ENCODE measurements around the gene NXPE3. TPM values are rescaled to one million over a fixed set of nuclear protein-coding genes. Genes with fewer than 3 reads are reported as not detected.

Gene NXPE3
- polyA plus RNA-seq, 1 donor (not counting 4 experiments of a cell fraction or from before 2014, with no cell fraction given) = 16.8 TPM

- Histone ChIP-seq H3K27ac (ENCODE audit: control insufficient read depth, insufficient read depth, low read length) (no peak overlapping the region), H3K4me2 (ENCODE audit: control insufficient read depth, extremely low read depth, insufficient read depth, low read depth, low read length) (peak overlapping the region; percentile 18), H3K9me3 (ENCODE audit: control insufficient read depth, low read depth, low read length) (no peaks in the 10 kb centered on the region), H3K4me3 (ENCODE audit: control insufficient read depth in 2 of 3, extremely low read depth in 1 of 3, insufficient read depth in 2 of 3, low read depth in 1 of 3, low read length in 3 of 3) (peak overlapping the region in 1 of 3 experiments; percentile 24), H2AFZ (ENCODE audit: control insufficient read depth, low read length) (no peak overlapping the region), H3K36me3 (ENCODE audit: control insufficient read depth in 2 of 2, extremely low read depth in 1 of 2, insufficient read depth in 2 of 2, low read length in 2 of 2) (peaks cover 35 to 44% of the 10 kb centered on the region in 2 experiments), H3K4me1 (ENCODE audit: control insufficient read depth, extremely low read depth, insufficient read depth, low read length) (peaks cover 24% of the 10 kb centered on the region), H3K27me3 (ENCODE audit: control insufficient read depth, extremely low read depth, insufficient read depth, low read length) (no peaks in the 10 kb centered on the region), H3K79me2 (ENCODE audit: control insufficient read depth, insufficient read depth, low read length) (peaks cover 49% of the 10 kb centered on the region), H4K20me1 (ENCODE audit: control insufficient read depth, extremely low read depth, insufficient read depth, low read length) (peaks cover 7% of the 10 kb centered on the region), H3K9me1 (ENCODE audit: control insufficient read depth, extremely low read depth, insufficient read depth, low read length) (peaks cover 3% of the 10 kb centered on the region), H3K9ac (ENCODE audit: control insufficient read depth, extremely low read depth, insufficient read depth, low read length) (peak overlapping the region; percentile 35)
- dilution Hi-C loops (cut with MboI; ENCODE audit: extremely low pct_ligation_motif_present, low sequenced_read_pairs) = no loop called here
- no peak for FAIRE-seq
- TF ChIP-seq, protein P1, sequence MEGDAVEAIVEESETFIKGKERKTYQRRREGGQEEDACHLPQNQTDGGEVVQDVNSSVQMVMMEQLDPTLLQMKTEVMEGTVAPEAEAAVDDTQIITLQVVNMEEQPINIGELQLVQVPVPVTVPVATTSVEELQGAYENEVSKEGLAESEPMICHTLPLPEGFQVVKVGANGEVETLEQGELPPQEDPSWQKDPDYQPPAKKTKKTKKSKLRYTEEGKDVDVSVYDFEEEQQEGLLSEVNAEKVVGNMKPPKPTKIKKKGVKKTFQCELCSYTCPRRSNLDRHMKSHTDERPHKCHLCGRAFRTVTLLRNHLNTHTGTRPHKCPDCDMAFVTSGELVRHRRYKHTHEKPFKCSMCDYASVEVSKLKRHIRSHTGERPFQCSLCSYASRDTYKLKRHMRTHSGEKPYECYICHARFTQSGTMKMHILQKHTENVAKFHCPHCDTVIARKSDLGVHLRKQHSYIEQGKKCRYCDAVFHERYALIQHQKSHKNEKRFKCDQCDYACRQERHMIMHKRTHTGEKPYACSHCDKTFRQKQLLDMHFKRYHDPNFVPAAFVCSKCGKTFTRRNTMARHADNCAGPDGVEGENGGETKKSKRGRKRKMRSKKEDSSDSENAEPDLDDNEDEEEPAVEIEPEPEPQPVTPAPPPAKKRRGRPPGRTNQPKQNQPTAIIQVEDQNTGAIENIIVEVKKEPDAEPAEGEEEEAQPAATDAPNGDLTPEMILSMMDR (optimal IDR thresholded peaks at IDR 0.05 in 1 of 3, IDR thresholded peaks at IDR 0.05 in 1 of 3, conservative IDR thresholded peaks at IDR 0.05 in 1 of 3; ENCODE audit: extremely low read depth in 1 of 3, insufficient read depth in 2 of 3, low read length in 3 of 3) = no peak
- TF ChIP-seq EZH2 (IDR thresholded peaks at IDR 0.05; ENCODE audit: low read length) = no peak
- DNase-seq (ENCODE audit: low read depth, low spot score) = no peak
Observed at GRCh38 chr3:101852983-101853840, 74.2 kb downstream of the NXPE3 start.

DNA sequence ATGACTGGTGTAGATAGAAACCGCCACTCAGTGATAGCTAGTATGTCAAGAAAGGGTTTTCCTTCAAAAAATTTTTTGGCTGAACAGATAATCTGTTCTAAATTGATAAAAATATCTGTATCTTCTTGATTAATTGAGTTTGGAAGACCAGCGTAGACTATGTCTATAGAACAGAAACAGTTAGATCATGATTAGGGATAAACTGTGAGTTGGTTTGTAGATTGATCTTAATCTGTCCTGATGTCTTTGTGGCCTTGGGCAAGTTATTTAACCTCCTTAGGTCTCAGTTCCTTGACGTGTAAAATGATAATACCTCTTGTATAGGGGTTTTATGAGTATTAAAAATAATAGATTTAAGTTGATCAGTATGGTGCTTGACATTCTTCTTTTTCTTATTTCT lies 75.0 kb downstream of the NXPE3 start:
- DNase-seq (ENCODE audit: low read depth, low spot score) (no peak), FAIRE-seq (no peak)
- Histone ChIP-seq H3K9me3 (ENCODE audit: control insufficient read depth, low read depth, low read length) (no peaks in the 10 kb centered on the region), H3K4me1 (ENCODE audit: control insufficient read depth, extremely low read depth, insufficient read depth, low read length) (peaks cover 18% of the 10 kb centered on the region), H3K79me2 (ENCODE audit: control insufficient read depth, insufficient read depth, low read length) (peaks cover 49% of the 10 kb centered on the region), H3K9ac (ENCODE audit: control insufficient read depth, extremely low read depth, insufficient read depth, low read length) (no peak overlapping the region), H4K20me1 (ENCODE audit: control insufficient read depth, extremely low read depth, insufficient read depth, low read length) (peaks cover 7% of the 10 kb centered on the region), H2AFZ (ENCODE audit: control insufficient read depth, low read length) (no peak overlapping the region), H3K27ac (ENCODE audit: control insufficient read depth, insufficient read depth, low read length) (no peak overlapping the region), H3K4me3 (ENCODE audit: control insufficient read depth in 2 of 3, extremely low read depth in 1 of 3, insufficient read depth in 2 of 3, low read depth in 1 of 3, low read length in 3 of 3) (no peak overlapping the region), H3K4me2 (ENCODE audit: control insufficient read depth, extremely low read depth, insufficient read depth, low read depth, low read length) (no peak overlapping the region), H3K36me3 (ENCODE audit: control insufficient read depth in 2 of 2, extremely low read depth in 1 of 2, insufficient read depth in 2 of 2, low read length in 2 of 2) (peaks cover 37 to 44% of the 10 kb centered on the region in 2 experiments), H3K27me3 (ENCODE audit: control insufficient read depth, extremely low read depth, insufficient read depth, low read length) (no peaks in the 10 kb centered on the region), H3K9me1 (ENCODE audit: control insufficient read depth, extremely low read depth, insufficient read depth, low read length) (peaks cover 3% of the 10 kb centered on the region)
- no peak for TF ChIP-seq EZH2 (IDR thresholded peaks at IDR 0.05; ENCODE audit: low read length)
- TF ChIP-seq, protein P1 (optimal IDR thresholded peaks at IDR 0.05 in 1 of 3, IDR thresholded peaks at IDR 0.05 in 1 of 3, conservative IDR thresholded peaks at IDR 0.05 in 1 of 3; ENCODE audit: extremely low read depth in 1 of 3, insufficient read depth in 2 of 3, low read length in 3 of 3) = no peak
- dilution Hi-C loops (cut with MboI; ENCODE audit: extremely low pct_ligation_motif_present, low sequenced_read_pairs) = no loop called here

Data from keratinocyte (primary cell).